Transverse colon (tissue), 4 donors: ENCODE data around the gene RTEL1. TPM values are rescaled to one million over a fixed set of nuclear protein-coding genes. Genes with fewer than 3 reads are reported as not detected.

Source experiments
- DNase-seq: peaks from one replicate; pipeline ENCODE4 v3.0.0-alpha.2; 2019
- H3K27ac ChIP-seq, 4 donors: fragments of 200-600 bp; sonication (generic); 2 replicates each; pipeline ENCODE4 v1.5.1; 2016 to 2018; ENCODE audit warnings: inconsistent platforms in 4 of 4
- H3K27me3 ChIP-seq: fragments of 200-600 bp; sonication (generic); 2 replicates; pipeline ENCODE4 v1.5.1; 2017; ENCODE audit warnings: inconsistent platforms
- H3K36me3 ChIP-seq, 4 donors: fragments of 200-600 bp; sonication (generic); 2 replicates each; pipeline ENCODE4 v1.5.1; 2017 to 2019; ENCODE audit warnings: inconsistent platforms in 4 of 4
- H3K4me1 ChIP-seq, 4 donors: fragments of 200-600 bp; sonication (generic); 2 replicates each; pipeline ENCODE4 v1.5.1; 2017 to 2020; ENCODE audit warnings: inconsistent platforms in 4 of 4
- H3K4me3 ChIP-seq, 4 donors: fragments of 200-600 bp; sonication (generic); 1 replicate in 1 of 4; 2 replicates in 3 of 4; pipeline versions ENCODE4 v1.5.1 to v1.6.1; 2017 to 2019; ENCODE audit warnings: inconsistent platforms in 4 of 4
- H3K9me3 ChIP-seq, 2 donors: fragments of 200-600 bp; sonication (generic); 2 replicates each; pipeline ENCODE4 v1.5.1; 2017 to 2019; ENCODE audit warnings: inconsistent platforms in 2 of 2
- CTCF ChIP-seq, 5 experiments: fragments of 200-600 bp in 3 of 5; fragments of 450-650 bp in 2 of 5; sonication (generic) in 3 of 5; IDR thresholded peaks; 1 replicate in 2 of 5; 2 replicates in 3 of 5; pipeline ENCODE4 v1.5.1; 2016 to 2017; ENCODE audit warnings: antibody characterized with exemption in 5 of 5, inconsistent platforms in 3 of 5, mild to moderate bottlenecking in 2 of 5, moderate library complexity in 1 of 5
- EP300 ChIP-seq: sonication (generic); formaldehyde crosslinking; IDR thresholded peaks from one replicate; pipeline ENCODE4 v1.6.1; 2017; ENCODE audit warnings: antibody characterized with exemption, low read depth
- POLR2A ChIP-seq: fragments of 450-650 bp; IDR thresholded peaks from one replicate; pipeline ENCODE4 v1.6.1; 2016; ENCODE audit warnings: antibody characterized with exemption, mild to moderate bottlenecking, moderate library complexity
- POLR2AphosphoS5 ChIP-seq, 3 donors: sonication (generic); formaldehyde crosslinking; IDR thresholded peaks; one replicate each; pipeline ENCODE4 v1.6.1; 2016; ENCODE audit warnings: antibody characterized with exemption in 3 of 3
- WGBS, 2 donors: methylation state at CpG; one replicate each; pipeline ENCODE4 v1.1.5; 2018; ENCODE audit warnings: low coverage in 1 of 2; 5-methylcytosine and 5-hydroxymethylcytosine counted together
- in situ Hi-C, 4 donors: fragments of 200-750 bp; cut with MboI; loops; one replicate each; pipeline versions ENCODE4 v1.15.0 to v1.15.1; 2017; ENCODE audit warnings: low sequenced_read_pairs in 3 of 4, low pct_ligation_motif_present in 1 of 4, low pct_unique_long_range_greater_than_20kb in 1 of 4
- intact Hi-C: fragments of 100-400 bp; cut with DNase I; formaldehyde crosslinking; loops from one replicate; pipeline ENCODE4 v1.15.1; 2023; ENCODE audit warnings: low total_unique reads
- total RNA-seq, 4 donors: library from RNA; depleted of rRNA; stranded (reverse); fragments of >200 nt; gene quantifications; one replicate each; pipeline ENCODE4 v1.1.0, GENCODE V29; 2016

Gene RTEL1
- total RNA-seq, 4 donors from 2014 or later, result 18.8 to 84.9 (median 24.1) TPM

GRCh38 chr20:63685269-63686026, 27.3 kb downstream of the RTEL1 start:
- intact Hi-C loops, result no loop called here
- WGBS, 2 donors, result 84 to 92% methylated on average over 9 to 19 of the region's 21 CpGs
- H3K27me3 ChIP-seq, result no peaks in the 10 kb centered on the region
- no peaks in the 10 kb centered on the region for H3K36me3 ChIP-seq
- H3K4me1 ChIP-seq, result peaks cover 16 to 45% (median 44%) of the 10 kb centered on the region in 4 donors
- in situ Hi-C loops, result no loop called here
- DNase-seq, result no peak
- TF ChIP-seq POLR2AphosphoS5 (IDR thresholded peaks at IDR 0.05), result no peak
- no peak for TF ChIP-seq EP300
- TF ChIP-seq CTCF (IDR thresholded peaks at IDR 0.05), result no peak
- no peak for TF ChIP-seq POLR2A
- no peak overlapping the region for H3K4me3 ChIP-seq
- H3K9me3 ChIP-seq, result no peaks in the 10 kb centered on the region
- peak overlapping the region; percentile 53 to 80 (median 72) for H3K27ac ChIP-seq

- Histone ChIP-seq H3K9me3 (no peaks in the 10 kb centered on the region), H3K27ac (peak overlapping the region; percentile 53 to 80 (median 72)), H3K36me3 (no peaks in the 10 kb centered on the region), H3K4me3 (no peak overlapping the region), H3K4me1 (peaks cover 16 to 52% (median 50%) of the 10 kb centered on the region in 4 donors), H3K27me3 (no peaks in the 10 kb centered on the region)
- TF ChIP-seq POLR2A (no peak), POLR2AphosphoS5 (IDR thresholded peaks at IDR 0.05) (peak in 1 of 3 donors; percentile 6), CTCF (IDR thresholded peaks at IDR 0.05) (no peak), EP300 (no peak)
- intact Hi-C loops, result no loop called here
- no peak for DNase-seq
- 40 to 80% methylated on average over 2 to 22 of the region's 24 CpGs for WGBS, 2 donors
- in situ Hi-C loops, result no loop called here
These were observed 28.0 kb downstream of the RTEL1 start for GRCh38 chr20:63686094-63686491.

GRCh38 chr20:63686492-63687321, 28.6 kb downstream of the RTEL1 start:
- no peak overlapping the region for H3K4me3 ChIP-seq
- H3K9me3 ChIP-seq, result no peaks in the 10 kb centered on the region
- WGBS, 2 donors, result 25 to 34% methylated on average over 4 to 39 of the region's 45 CpGs
- H3K27ac ChIP-seq, result peak overlapping the region; percentile 53 to 80 (median 72)
- in situ Hi-C loops (no loop called here), intact Hi-C loops (no loop called here)
- DNase-seq, result peak; percentile 78
- H3K36me3 ChIP-seq, result no peaks in the 10 kb centered on the region
- H3K4me1 ChIP-seq, result peaks cover 17 to 57% (median 55%) of the 10 kb centered on the region in 4 donors
- no peaks in the 10 kb centered on the region for H3K27me3 ChIP-seq
- TF ChIP-seq CTCF (IDR thresholded peaks at IDR 0.05) (no peak), POLR2AphosphoS5 (IDR thresholded peaks at IDR 0.05) (peak; percentile 2 to 55 (median 29)), EP300 (peak; percentile 87)
